Femur (tissue), 1 donor: Measurements from ENCODE around the gene PILRB.

Experiments
- DNase-seq: peaks from one replicate; pipeline ENCODE4 v3.0.0-alpha.2; 2017

PILRB gene

DNA sequence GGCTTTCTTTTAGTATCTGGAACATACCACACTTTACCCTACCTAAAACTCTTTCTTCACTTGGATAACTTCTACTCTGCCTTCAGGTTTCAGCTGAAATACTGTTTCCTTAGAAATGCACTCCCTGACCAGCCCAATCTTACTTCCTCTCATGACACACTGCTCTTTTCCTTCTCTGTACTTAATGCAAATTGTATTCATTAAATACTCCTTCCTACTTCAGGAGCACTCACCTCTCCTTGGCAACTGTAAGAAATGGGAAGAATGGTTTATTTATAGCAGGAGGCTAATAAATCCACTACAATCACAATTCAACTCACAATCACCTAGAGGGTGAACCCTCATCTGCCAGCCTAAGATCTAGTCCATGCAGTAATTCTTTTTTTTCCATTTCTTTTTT is 55.4 kb downstream of the PILRB start:
- DNase-seq: no peak

DNA sequence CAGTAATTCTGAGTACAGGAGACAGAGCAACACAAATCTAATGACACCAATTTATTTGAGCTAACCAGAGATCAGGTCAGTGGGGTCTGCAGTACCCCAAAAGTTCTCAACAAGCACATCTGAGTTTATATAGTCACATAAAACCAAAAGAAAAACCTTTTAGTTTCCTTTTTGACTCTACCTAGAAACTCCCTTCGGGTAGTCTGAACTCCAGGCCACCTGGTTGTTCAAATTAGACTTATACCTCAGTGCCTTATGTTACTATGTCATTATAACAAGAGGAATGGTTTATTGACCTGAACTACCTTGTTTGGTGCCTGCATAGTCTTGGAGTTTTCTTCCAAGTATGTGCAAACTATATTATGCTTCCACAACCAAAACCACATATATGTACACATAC is 56.0 kb downstream of the PILRB start:
- DNase-seq: no peak

DNA sequence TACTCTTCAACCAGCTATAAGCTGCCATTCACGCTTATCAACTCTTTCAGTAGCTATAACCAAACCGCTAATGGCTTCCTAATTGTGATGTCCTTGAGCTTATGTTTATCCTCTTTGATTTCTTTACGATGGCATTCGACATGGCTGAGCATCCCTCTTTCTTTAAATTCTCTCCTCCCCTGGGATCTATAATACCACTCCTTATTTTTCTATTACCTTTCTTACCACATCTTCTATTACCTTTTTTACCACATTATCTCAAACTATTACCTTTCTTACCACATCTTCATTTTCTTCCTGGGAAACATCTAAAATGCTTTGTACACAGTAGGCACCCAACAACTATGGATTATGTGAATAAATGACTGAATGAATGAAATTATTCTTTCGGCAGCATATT is 57.5 kb downstream of the PILRB start:
- no peak for DNase-seq
